Caki2 (cell line): Measurements from ENCODE around the gene TTBK2. TPM values are rescaled to one million over a fixed set of nuclear protein-coding genes. Genes with fewer than 3 reads are reported as not detected.

Experiments used
- DNase-seq: peaks from one replicate; pipeline ENCODE4 v3.0.0-alpha.2; 2015; ENCODE audit warnings: low read depth
- in situ Hi-C: cut with HindIII; loops from 2 replicates; pipeline ENCODE4 v1.10.0; 2016; ENCODE audit warnings: low sequenced_read_pairs, low pct_unique_long_range_greater_than_20kb, mixed read lengths
- total RNA-seq: library from RNA; depleted of rRNA; stranded (reverse); fragments of >200 nt; shearing (Covaris generic); gene quantifications from 2 replicates; pipeline ENCODE4 v1.2.3, GENCODE V29; 2014; ENCODE audit warnings: low replicate concordance

The TTBK2 gene
- total RNA-seq, 1 experiment from 2014 or later: 7.4 TPM

- in situ Hi-C loops: no loop called here
- DNase-seq: no peak
Observed at GRCh38 chr15:42721016-42721415, 199.6 kb downstream of the TTBK2 start.

GRCh38 chr15:42720071-42720470 is 200.5 kb downstream of the TTBK2 start:
- DNase-seq: no peak
- in situ Hi-C loops: no loop called here

GRCh38 chr15:42719043-42719442 is 201.5 kb downstream of the TTBK2 start:
- in situ Hi-C loops: no loop called here
- no peak for DNase-seq

- no peak for DNase-seq
- in situ Hi-C loops: no loop called here
Observed at GRCh38 chr15:42716626-42717025, 204.0 kb downstream of the TTBK2 start.

GRCh38 chr15:42716125-42716524 is 204.5 kb downstream of the TTBK2 start:
- in situ Hi-C loops: no loop called here
- DNase-seq: no peak

GRCh38 chr15:42712584-42712983 is 208.0 kb downstream of the TTBK2 start:
- in situ Hi-C loops: no loop called here
- DNase-seq: no peak

- in situ Hi-C loops: no loop called here
- no peak for DNase-seq
Observed at GRCh38 chr15:42711746-42712145, 208.8 kb downstream of the TTBK2 start.

- DNase-seq: no peak
- in situ Hi-C loops: no loop called here
Observed at GRCh38 chr15:42710662-42711061, 209.9 kb downstream of the TTBK2 start.

GRCh38 chr15:42707873-42708544 is 212.6 kb downstream of the TTBK2 start:
- DNase-seq: no peak
- in situ Hi-C loops: no loop called here

- no peak for DNase-seq
- in situ Hi-C loops: no loop called here
Observed at GRCh38 chr15:42707068-42707467, 213.5 kb downstream of the TTBK2 start.

GRCh38 chr15:42705336-42705735 is 215.2 kb downstream of the TTBK2 start:
- no peak for DNase-seq
- in situ Hi-C loops: no loop called here

GRCh38 chr15:42704492-42704926 is 216.1 kb downstream of the TTBK2 start:
- DNase-seq: peak; percentile 49
- in situ Hi-C loops: no loop called here

GRCh38 chr15:42696626-42697025 is 224.0 kb downstream of the TTBK2 start:
- DNase-seq: no peak
- in situ Hi-C loops: no loop called here

- in situ Hi-C loops: no loop called here
- DNase-seq: no peak
Observed at GRCh38 chr15:42695527-42696071, 225.0 kb downstream of the TTBK2 start.

GRCh38 chr15:42694398-42694797 is 226.2 kb downstream of the TTBK2 start:
- in situ Hi-C loops: no loop called here
- no peak for DNase-seq

- in situ Hi-C loops: no loop called here
- no peak for DNase-seq
Observed at GRCh38 chr15:42693942-42694341, 226.6 kb downstream of the TTBK2 start.

GRCh38 chr15:42693496-42693895 is 227.1 kb downstream of the TTBK2 start:
- in situ Hi-C loops: no loop called here
- no peak for DNase-seq

- no peak for DNase-seq
- in situ Hi-C loops: no loop called here
Observed at GRCh38 chr15:42692997-42693396, 227.6 kb downstream of the TTBK2 start.

GRCh38 chr15:42692536-42692935 is 228.0 kb downstream of the TTBK2 start:
- in situ Hi-C loops: no loop called here

GRCh38 chr15:42691770-42692169 is 228.8 kb downstream of the TTBK2 start:
- in situ Hi-C loops: no loop called here

More at GRCh38 chr15:42692536-42692935, 228.0 kb downstream of the TTBK2 start:
- no peak for DNase-seq

More at GRCh38 chr15:42691770-42692169, 228.8 kb downstream of the TTBK2 start:
- DNase-seq: no peak
